Stimulated activated CD4-positive, alpha-beta T cell treated with anti-CD3 and anti-CD28 coated beads, Interleukin-2, amount 100 ng/mL, for 24 hours (primary cell): Measurements from ENCODE around the gene CFD.
A peak's percentile ranks its signal among the peaks of the same experiment; 100 is the strongest.
"Not testable (repeated sequence)": the region's sequence is repeated elsewhere in the genome, so short reads cannot be mapped to it uniquely, and the experiment has no call there.

Experiments used
- DNase-seq, 2 donors: peaks; one replicate each; pipeline ENCODE4 v3.0.0-alpha.2; 2020

Gene CFD

GRCh38 chr19:890831-891230 is 31.4 kb downstream of the CFD start:
- no peak for DNase-seq

- DNase-seq = not testable (repeated sequence)
Measured at GRCh38 chr19:891421-892200, 32.1 kb downstream of the CFD start.

GRCh38 chr19:892243-892893 is 32.9 kb downstream of the CFD start:
- DNase-seq = no peak

GRCh38 chr19:892894-893689 is 33.6 kb downstream of the CFD start, which contains the start of the genes MED16 and RNU6-9:
Gene MED16 (minus strand): TSS chr19:893187. CDS start chr19:891131, 2,056 bp downstream.
Gene RNU6-9 (plus strand): TSS chr19:893484.
- peak; percentile 89 for DNase-seq

- no peak for DNase-seq
Measured at GRCh38 chr19:896434-896833, 37.0 kb downstream of the CFD start.

- DNase-seq = no peak
Measured at GRCh38 chr19:896999-897398, 37.5 kb downstream of the CFD start.

- DNase-seq = no peak
Measured at GRCh38 chr19:897442-898039, 38.1 kb downstream of the CFD start.

GRCh38 chr19:898663-899062 is 39.2 kb downstream of the CFD start:
- peak in 1 of 2 donors; percentile 43 for DNase-seq

GRCh38 chr19:899336-900042 is 40.0 kb downstream of the CFD start:
- no peak for DNase-seq

- DNase-seq = no peak
Measured at GRCh38 chr19:900043-900301, 40.5 kb downstream of the CFD start.

GRCh38 chr19:900302-901111 is 41.0 kb downstream of the CFD start:
- DNase-seq = peak in 1 of 2 donors; percentile 33

GRCh38 chr19:901216-902092 is 42.0 kb downstream of the CFD start:
- DNase-seq = no peak

- DNase-seq = no peak
Measured at GRCh38 chr19:902093-902370, 42.6 kb downstream of the CFD start.

- no peak for DNase-seq
Measured at GRCh38 chr19:902446-903226, 43.2 kb downstream of the CFD start.

GRCh38 chr19:903266-903797 is 43.9 kb downstream of the CFD start:
- no peak for DNase-seq

GRCh38 chr19:904545-904944 is 45.1 kb downstream of the CFD start:
- no peak for DNase-seq

GRCh38 chr19:906480-906879 is 47.0 kb downstream of the CFD start:
- no peak for DNase-seq

- DNase-seq = peak in 1 of 2 donors; percentile 29
Measured at GRCh38 chr19:907183-907853, 47.9 kb downstream of the CFD start.
